H1 (cell line): ENCODE results near the gene ENTPD8. TPM values are rescaled to one million over a fixed set of nuclear protein-coding genes. Genes with fewer than 3 reads are reported as not detected.

Source experiments
- CTBP2 ChIP-seq: IDR thresholded peaks from 2 replicates; pipeline ENCODE4 v1.7.0; 2011; ENCODE audit warnings: borderline replicate concordance, mild to moderate bottlenecking, moderate library complexity, mixed read lengths, low read length; ENCODE audit not compliant: insufficient read depth, insufficient read length
- polyA plus RNA-seq, 7 experiments: library from polyadenylated mRNA; depleted of rRNA in 3 of 7; stranded (reverse) in 5 of 7; unstranded in 2 of 7; fragments of >200 nt in 5 of 7; fragments of 200-250 nt in 2 of 7; gene quantifications; 1 replicate in 5 of 7; 2 replicates in 1 of 7; 4 replicates in 1 of 7; pipeline versions ENCODE4 v1.2.1 to v1.2.3, GENCODE V29; 2011 to 2013; ENCODE audit warnings: missing spikeins in 2 of 7, mixed read lengths in 2 of 7
- total RNA-seq: library from RNA; stranded (reverse); fragmentation: NEBNext Ultra II Directional; extraction: Animal tissue kit (Norgen Biotek cat#: 25700); gene quantifications from 2 replicates; pipeline ENCODE4 v1.2.1, GENCODE V29; 2021

The ENTPD8 gene
- total and polyA plus RNA-seq, 2 of the 8 experiments (the other 6 are each of a cell fraction or from before 2014, with no cell fraction given), result 0.48 to 0.51 TPM

- no peak for TF ChIP-seq CTBP2
These were observed 2.5 kb downstream of the ENTPD8 start (continued) for GRCh38 chr9:137438591-137439157.
